Type B pancreatic cell (in vitro differentiated cells): ENCODE measurements around the gene HABP4. TPM values are rescaled to one million over a fixed set of nuclear protein-coding genes. Genes with fewer than 3 reads are reported as not detected.

Experiments used
- DNase-seq: peaks from one replicate; pipeline ENCODE4 v3.0.0; 2021; ENCODE audit warnings: mixed read lengths; ENCODE audit not compliant: unreplicated experiment; ENCODE audit errors: extremely low spot score
- H3K27ac Mint-ChIP-seq: 2 replicates; pipeline ENCODE4 v1.8.0; 2021; ENCODE audit warnings: mild to moderate bottlenecking, mixed read lengths
- H3K27me3 Mint-ChIP-seq: 2 replicates; pipeline ENCODE4 v1.8.0; 2021; ENCODE audit warnings: mixed read lengths
- H3K36me3 Mint-ChIP-seq: 2 replicates; pipeline ENCODE4 v1.8.0; 2021; ENCODE audit warnings: mixed read lengths
- H3K4me1 Mint-ChIP-seq: one replicate; pipeline ENCODE4 v1.8.0; 2021; ENCODE audit warnings: mixed read lengths; ENCODE audit not compliant: unreplicated experiment
- H3K4me3 Mint-ChIP-seq: 2 replicates; pipeline ENCODE4 v1.8.0; 2021; ENCODE audit warnings: mild to moderate bottlenecking, mixed read lengths
- H3K9me3 Mint-ChIP-seq: 2 replicates; pipeline ENCODE4 v1.8.0; 2021; ENCODE audit warnings: mixed read lengths
- total RNA-seq: library from RNA; stranded (reverse); gene quantifications from 2 replicates; pipeline ENCODE4 v1.2.1, GENCODE V29; 2021; ENCODE audit warnings: low replicate concordance
- TF ChIP-seq, protein P1 (sequence below): fragments of 200-600 bp; sonication (generic); conservative IDR thresholded peaks from 2 replicates; pipeline ENCODE4 v1.5.0; 2021; ENCODE audit warnings: antibody characterized with exemption, mild to moderate bottlenecking

The HABP4 gene
- total RNA-seq, 1 donor from 2014 or later = 19.4 TPM

DNA sequence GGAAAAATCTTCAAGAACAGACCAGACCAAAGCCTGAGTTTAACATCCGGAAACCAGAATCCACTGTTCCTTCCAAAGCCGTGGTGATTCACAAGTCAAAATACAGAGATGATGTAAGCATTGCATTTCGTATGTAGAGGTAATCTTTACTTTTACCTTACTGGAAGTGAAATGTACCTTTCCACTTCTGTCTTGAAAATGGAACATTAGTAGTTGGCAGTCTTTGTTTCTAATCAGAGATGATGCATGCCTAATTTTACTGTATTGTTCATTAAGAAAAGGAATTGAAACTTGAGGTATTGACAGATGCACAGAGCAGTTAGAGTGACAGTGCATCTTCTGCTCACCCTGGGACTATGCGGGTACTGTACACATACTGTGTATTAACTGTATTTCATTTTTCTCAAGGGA, 34.6 kb downstream of the HABP4 start:
- Mint-ChIP-seq H3K4me1 (no peaks in the 10 kb centered on the region), H3K4me3 (no peak overlapping the region), H3K27ac (no peak overlapping the region), H3K27me3 (no peaks in the 10 kb centered on the region), H3K9me3 (no peaks in the 10 kb centered on the region), H3K36me3 (peaks cover 26% of the 10 kb centered on the region)
- TF ChIP-seq, protein P1, sequence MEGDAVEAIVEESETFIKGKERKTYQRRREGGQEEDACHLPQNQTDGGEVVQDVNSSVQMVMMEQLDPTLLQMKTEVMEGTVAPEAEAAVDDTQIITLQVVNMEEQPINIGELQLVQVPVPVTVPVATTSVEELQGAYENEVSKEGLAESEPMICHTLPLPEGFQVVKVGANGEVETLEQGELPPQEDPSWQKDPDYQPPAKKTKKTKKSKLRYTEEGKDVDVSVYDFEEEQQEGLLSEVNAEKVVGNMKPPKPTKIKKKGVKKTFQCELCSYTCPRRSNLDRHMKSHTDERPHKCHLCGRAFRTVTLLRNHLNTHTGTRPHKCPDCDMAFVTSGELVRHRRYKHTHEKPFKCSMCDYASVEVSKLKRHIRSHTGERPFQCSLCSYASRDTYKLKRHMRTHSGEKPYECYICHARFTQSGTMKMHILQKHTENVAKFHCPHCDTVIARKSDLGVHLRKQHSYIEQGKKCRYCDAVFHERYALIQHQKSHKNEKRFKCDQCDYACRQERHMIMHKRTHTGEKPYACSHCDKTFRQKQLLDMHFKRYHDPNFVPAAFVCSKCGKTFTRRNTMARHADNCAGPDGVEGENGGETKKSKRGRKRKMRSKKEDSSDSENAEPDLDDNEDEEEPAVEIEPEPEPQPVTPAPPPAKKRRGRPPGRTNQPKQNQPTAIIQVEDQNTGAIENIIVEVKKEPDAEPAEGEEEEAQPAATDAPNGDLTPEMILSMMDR = no peak
- no peak for DNase-seq

GRCh38 chr9:96485280-96485679, 35.3 kb downstream of the HABP4 start:
- Mint-ChIP-seq H3K4me1 (no peaks in the 10 kb centered on the region), H3K27ac (peak overlapping the region; percentile 43), H3K4me3 (no peak overlapping the region), H3K27me3 (no peaks in the 10 kb centered on the region), H3K36me3 (peaks cover 30% of the 10 kb centered on the region), H3K9me3 (no peaks in the 10 kb centered on the region)
- no peak for DNase-seq
- TF ChIP-seq, protein P1 = no peak

DNA sequence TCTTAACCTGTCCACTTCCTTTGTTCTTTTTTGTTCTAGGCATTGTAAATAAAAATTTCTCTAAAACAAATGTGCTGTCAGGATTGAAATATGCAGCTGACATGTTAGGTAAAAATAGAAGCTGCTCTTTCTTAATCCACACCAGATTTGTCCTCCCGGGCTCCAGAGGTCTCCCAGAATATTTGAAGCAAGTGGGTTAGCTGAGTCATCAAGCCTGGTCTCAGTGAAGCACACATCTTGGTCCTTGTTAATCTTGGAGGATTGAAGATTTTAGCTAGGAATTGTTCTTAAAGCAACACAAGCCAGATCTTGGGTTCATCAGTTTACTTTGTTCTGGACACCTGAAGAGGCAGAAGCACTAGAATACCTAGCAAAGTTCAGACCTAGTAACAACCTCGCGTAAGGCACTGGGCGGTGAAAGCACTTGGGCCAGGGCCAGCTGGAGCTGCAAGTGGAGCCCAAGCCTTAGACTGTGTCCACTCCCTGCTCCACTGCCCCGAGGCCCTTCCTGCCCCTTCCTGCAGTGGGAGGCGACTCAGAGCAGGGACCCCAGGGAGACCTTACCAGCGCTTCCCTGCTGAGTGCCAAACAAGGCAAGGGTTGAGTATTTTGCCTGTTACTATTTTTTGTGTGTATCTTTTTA, 36.5 kb downstream of the HABP4 start:
- Mint-ChIP-seq H3K27me3 (no peaks in the 10 kb centered on the region), H3K4me1 (peaks cover under 1% of the 10 kb centered on the region), H3K4me3 (no peak overlapping the region), H3K9me3 (no peaks in the 10 kb centered on the region), H3K36me3 (peaks cover 33% of the 10 kb centered on the region), H3K27ac (no peak overlapping the region)
- TF ChIP-seq, protein P1 = no peak
- no peak for DNase-seq

GRCh38 chr9:96487029-96487396, 37.0 kb downstream of the HABP4 start:
- Mint-ChIP-seq H3K4me3 (no peak overlapping the region), H3K27me3 (no peaks in the 10 kb centered on the region), H3K27ac (no peak overlapping the region), H3K9me3 (no peaks in the 10 kb centered on the region), H3K36me3 (peaks cover 36% of the 10 kb centered on the region), H3K4me1 (peaks cover 3% of the 10 kb centered on the region)
- DNase-seq = no peak
- TF ChIP-seq, protein P1 = no peak

- peaks cover 3% of the 10 kb centered on the region for H3K4me1 Mint-ChIP-seq
- DNase-seq = no peak
- peaks cover 33% of the 10 kb centered on the region for H3K36me3 Mint-ChIP-seq
- H3K9me3 Mint-ChIP-seq = no peaks in the 10 kb centered on the region
- TF ChIP-seq, protein P1 = no peak
- H3K27ac Mint-ChIP-seq = no peak overlapping the region
- H3K4me3 Mint-ChIP-seq = no peak overlapping the region
- H3K27me3 Mint-ChIP-seq = no peaks in the 10 kb centered on the region
Observed at GRCh38 chr9:96487949-96488348, 38.0 kb downstream of the HABP4 start.
